GM21381 (cell line): ENCODE measurements around the gene GINS3.

Source experiments
- ATAC-seq: cut with Tn5 transposase; IDR thresholded peaks from one replicate; pipeline ENCODE4 v1.9.1; 2021; ENCODE audit warnings: mild to moderate bottlenecking, moderate library complexity; ENCODE audit not compliant: unreplicated experiment

Gene GINS3

DNA sequence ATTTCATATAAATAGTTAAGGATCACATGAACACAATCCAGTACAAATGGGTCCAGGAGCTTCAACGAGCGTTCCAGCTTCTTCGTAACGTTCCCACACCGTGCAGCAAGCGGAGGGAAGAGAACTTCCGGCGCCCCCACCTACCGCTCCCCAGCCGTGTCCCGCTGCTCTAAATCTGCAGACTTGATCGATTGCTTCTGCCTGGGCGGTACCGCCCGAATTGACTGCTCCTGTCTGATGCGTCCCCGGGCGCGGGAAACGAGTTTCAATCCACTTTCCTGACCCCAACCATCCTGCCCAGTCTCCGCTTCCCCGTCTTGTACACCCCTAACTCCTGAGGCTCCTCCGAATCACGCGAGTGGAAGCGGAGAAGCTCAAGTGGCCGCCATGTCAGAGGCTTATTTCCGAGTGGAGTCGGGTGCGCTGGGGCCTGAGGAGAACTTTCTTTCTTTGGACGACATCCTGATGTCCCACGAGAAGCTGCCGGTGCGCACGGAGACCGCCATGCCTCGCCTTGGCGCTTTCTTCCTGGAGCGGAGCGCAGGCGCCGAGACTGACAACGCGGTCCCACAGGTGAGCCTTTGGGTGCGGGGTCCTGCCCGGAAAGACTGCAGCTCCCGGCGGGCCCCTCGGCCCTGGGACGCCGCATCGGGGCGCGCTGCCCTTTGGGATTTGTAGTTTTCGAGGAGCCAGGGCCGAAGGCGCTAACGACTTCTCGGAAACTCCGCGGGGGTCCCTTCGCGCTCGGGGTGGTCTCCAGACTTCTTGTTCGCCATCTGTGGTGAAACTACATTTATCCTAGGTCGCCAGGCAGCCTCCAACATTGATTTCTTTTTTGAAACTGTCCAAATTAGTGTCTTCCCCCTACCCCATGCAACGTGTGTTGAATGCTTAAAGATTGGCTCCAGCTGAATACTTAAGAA, at the start of gene GINS3:
TSS of gene GINS3 (plus strand) at position 257 of the 923 bp plus-strand sequence. CDS start at position 388, 131 bp downstream.
- ATAC-seq = peak; percentile 96

- no peak for ATAC-seq
These were observed 48.7 kb upstream of the GINS3 start for GRCh38 chr16:58343562-58343961.

DNA sequence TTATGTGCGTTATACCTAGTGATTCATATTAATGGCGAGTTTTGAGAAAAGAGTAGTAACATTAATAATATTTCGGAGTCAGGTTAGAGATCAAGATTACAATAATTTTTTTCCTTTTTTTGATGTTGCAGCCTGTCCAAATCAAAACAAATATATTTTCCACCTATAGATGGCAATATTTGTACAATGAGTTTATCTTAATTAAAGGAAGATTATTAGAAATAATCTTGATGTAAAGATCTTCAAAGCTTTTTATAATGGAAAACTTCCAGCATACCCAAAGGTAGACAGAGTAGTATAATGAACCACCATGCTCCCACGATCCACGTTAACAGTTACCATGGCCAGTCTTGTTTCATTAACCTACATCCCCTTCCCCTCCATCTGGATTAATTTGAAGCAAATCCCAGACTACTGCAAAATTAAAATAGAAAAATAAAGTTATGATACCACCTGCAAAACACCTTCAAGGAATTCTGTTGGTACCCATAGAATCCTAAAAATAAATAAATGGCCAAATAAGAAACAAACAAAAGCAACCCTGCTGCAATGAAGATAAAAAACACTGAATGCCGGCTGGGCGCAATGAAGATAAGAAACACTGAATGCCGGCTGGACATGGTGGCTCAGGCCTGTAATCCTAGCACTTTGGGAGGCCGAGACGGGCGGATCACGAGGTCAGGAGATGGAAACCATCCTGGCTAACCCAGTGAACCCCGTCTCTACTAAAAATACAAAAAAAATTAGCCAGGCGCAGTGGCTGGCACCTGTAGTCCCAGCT, 46.5 kb upstream of the GINS3 start:
- ATAC-seq = no peak

DNA sequence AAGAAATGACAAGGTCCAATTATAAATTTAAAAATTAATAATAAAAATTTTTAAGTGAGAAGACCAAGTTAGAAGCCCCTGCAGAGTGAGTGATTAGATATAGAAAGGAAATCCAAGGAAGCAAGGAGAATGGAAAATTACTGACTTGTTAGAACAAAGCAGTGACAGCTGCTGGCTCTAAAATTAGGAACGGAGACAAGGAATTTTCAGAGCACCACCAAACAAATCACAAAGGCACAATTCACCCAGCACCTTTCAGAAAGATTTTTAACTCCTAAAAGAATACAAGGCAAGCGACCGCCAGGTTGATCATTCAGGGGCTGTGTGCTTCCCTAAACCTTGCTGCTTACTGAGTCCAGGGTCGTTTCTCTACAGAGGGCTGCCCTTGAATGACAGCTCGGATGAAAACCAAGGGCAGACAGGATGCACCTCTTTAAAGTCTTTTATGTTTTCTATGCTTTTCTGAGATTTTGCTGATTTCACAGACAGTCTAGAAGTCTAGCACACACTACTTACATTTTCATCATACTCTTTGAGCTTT, 45.4 kb upstream of the GINS3 start:
- no peak for ATAC-seq

DNA sequence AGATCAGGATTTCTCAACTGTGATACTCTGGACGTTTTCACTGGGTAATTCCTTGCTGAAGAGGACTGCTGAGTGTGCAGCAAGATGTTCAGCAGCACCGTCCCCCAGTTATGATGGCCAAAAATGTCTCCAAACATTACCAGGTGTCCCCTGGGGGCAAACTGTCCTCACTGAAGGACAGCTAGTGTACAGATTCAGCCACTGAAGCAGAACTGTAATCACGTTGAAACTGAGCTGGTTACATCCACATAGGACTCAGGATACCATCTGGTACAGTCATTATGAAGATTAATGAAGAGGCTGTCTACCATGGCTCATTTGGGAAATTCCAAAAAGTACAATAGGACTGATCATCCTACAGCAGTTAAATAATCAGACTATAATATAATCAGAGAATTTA, 43.3 kb upstream of the GINS3 start:
- no peak for ATAC-seq

DNA sequence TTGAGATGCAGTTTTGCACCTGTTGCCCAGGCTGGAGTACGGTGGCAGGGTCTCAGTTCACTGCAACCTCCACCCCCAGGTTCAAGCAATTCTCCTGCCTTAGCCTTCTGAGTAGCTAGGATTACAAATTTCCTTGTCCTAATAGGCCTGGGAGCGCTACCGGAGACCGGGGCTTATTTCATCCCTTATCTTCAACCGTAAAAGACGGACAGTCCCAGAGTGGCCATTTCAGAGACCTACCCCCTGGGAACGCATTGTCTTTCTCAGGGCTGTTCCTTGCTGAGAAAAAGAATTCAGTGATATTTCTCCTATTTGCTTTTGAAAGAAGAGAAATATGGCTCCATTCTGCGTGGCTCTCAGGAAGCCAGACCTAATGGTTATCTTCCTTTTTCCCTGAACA, 39.6 kb upstream of the GINS3 start:
- no peak for ATAC-seq

- ATAC-seq = no peak
These were observed 32.1 kb upstream of the GINS3 start for GRCh38 chr16:58360041-58360634.

- no peak for ATAC-seq
These were observed 30.5 kb upstream of the GINS3 start for GRCh38 chr16:58361726-58362125.

GRCh38 chr16:58363746-58364393, 28.4 kb upstream of the GINS3 start:
- ATAC-seq = no peak

DNA sequence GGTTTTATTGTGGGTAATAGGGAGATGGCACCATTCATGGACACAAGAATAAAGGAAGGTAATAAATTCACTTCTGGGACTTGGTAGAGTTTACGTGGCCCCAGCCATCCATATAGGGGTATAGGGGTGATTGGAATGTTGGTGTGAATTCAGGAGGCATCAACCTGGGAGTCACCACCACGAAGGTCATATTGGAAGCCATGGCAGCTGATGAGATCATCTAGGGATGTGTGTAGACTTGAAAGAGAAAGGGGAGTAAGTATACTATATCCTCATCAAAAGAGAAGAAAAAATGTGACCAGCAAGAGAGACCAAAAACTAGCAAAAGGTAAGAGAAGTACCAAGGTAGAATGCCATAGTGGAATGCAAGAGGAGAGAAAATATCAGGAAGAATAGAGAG, 26.6 kb upstream of the GINS3 start:
- no peak for ATAC-seq

DNA sequence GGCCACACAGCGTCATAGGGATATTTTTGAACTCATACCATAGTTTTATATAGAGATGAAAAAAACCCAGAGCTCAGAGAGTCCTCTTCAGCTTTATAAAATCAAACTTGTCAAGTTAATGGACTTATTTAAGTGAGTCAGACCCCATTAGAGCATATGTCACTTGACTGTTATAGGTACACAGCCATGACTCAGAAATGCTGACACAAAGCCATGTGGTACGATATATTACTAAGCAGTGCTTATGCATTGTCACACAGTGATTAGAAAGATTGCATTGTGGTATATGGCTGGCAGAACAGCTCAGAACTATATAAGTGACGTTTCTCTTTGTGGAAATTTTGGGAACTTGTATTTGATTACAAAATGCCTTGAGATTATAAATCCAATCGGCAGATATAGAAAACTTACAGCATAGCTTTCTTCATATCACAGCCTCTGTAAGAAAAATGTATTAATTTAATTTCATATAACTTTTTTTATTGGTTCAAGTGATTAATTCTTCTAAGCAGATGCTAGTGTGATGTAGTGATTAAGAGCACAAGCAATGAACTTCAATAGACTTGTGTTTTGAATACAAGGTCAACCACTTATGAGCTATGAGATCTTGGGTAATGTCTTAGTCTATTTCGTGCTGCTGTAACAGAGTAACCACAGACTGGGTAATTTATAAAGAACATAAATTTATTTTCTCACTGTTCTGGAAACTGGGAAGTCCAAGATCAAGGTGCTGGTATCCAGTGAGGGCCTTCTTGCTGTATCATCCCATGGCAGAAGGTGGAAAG, 25.8 kb upstream of the GINS3 start:
- no peak for ATAC-seq

- ATAC-seq = no peak
These were observed 25.0 kb upstream of the GINS3 start for GRCh38 chr16:58367252-58367651.

- ATAC-seq = no peak
These were observed 20.4 kb upstream of the GINS3 start for GRCh38 chr16:58371841-58372240.

DNA sequence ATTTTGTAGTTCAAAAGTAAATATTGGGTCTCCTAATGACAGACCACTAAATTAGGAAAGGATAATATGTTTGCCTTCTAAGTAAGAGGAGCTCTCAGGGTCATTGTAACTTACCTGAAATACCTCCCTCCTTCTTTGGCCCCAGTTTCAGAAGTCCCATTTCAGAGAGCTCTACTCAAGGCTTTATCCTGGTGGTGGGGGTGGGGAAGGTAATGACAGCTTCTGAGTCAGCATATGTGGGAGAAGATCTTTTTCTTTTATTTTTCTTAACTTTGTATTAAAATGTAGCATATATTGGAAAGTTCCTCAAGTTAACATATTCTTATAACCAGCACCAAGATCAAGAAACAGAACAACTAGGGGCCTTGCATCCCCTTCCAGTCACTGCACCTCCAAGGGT, 16.9 kb upstream of the GINS3 start:
- ATAC-seq = no peak

DNA sequence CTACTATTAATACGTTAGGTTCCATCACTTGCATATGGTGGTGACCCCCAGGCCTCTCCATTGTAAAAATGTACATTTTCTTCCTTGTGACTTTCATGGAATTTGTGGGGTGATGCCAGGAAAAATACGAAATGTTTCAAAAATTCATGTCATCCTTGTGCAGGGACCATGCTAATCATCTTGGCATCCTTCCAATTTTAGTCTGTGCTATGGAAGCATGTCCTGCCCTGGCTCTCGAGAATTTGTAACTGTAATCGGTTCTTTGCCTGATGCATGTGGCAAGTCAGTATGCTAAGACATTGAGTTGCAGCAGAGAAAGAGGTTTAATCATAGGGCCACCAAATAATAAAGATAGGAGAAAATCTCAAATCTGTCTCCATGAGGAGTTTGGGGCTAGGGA, 14.3 kb upstream of the GINS3 start:
- no peak for ATAC-seq

DNA sequence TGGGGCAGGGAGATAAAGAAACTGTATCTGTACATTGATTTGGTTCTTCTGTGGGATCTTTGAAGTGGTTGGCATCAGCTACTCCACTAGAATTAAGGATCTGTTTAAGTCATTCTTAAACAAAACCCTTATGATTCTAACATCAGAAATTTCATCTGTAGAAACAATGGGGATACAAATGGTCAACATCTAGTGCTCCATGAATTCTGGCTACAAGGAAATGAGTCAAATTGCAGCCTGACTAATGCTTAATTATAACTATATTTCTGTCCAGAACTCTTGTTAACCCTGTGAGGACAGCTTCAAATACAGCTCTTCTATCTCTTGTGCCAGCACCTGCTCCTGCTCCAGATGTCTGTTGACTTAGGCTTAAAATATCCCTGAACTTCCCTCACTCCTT, 13.9 kb upstream of the GINS3 start:
- ATAC-seq = no peak

- no peak for ATAC-seq
These were observed 12.5 kb upstream of the GINS3 start for GRCh38 chr16:58379736-58380135.

- no peak for ATAC-seq
These were observed 10.6 kb upstream of the GINS3 start for GRCh38 chr16:58381661-58382060.

DNA sequence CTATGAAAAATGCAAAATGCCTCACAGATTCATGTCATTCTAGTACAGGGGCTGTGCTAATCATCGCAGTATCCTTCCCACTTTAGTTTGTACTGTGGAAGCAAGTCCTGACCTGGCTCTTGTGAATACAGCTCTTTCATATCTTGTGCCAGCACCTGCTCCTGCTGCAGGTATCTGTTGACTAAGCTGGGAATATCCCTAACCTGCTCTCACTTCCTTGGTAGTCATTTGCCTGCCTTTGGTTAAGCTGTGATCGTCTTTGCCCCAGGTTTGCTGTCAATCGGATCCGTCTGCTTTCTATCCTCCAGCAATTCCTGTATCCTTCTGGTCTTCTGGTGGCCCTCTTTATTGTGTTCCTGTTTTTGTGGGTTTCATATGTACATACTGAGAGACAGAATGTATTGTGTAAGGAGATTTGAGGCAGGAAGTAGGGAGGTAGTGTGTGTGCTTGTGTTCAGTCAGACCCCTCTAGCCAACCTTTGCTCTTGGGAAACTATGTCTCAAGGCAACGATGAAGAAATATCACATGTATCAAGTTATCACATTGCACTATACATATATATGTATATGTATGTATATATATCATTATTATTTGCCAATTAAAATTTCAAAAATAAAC, 7.7 kb upstream of the GINS3 start:
- no peak for ATAC-seq
